COLO668 (cell line): ENCODE data around the gene RNF39.
A peak's percentile ranks its signal among the peaks of the same experiment; 100 is the strongest.

Experiments
- DNase-seq: peaks from one replicate; lab custom pipeline; 2025; ENCODE audit not compliant: unreplicated experiment; lab: John Stamatoyannopoulos, UW

The RNF39 gene

DNA sequence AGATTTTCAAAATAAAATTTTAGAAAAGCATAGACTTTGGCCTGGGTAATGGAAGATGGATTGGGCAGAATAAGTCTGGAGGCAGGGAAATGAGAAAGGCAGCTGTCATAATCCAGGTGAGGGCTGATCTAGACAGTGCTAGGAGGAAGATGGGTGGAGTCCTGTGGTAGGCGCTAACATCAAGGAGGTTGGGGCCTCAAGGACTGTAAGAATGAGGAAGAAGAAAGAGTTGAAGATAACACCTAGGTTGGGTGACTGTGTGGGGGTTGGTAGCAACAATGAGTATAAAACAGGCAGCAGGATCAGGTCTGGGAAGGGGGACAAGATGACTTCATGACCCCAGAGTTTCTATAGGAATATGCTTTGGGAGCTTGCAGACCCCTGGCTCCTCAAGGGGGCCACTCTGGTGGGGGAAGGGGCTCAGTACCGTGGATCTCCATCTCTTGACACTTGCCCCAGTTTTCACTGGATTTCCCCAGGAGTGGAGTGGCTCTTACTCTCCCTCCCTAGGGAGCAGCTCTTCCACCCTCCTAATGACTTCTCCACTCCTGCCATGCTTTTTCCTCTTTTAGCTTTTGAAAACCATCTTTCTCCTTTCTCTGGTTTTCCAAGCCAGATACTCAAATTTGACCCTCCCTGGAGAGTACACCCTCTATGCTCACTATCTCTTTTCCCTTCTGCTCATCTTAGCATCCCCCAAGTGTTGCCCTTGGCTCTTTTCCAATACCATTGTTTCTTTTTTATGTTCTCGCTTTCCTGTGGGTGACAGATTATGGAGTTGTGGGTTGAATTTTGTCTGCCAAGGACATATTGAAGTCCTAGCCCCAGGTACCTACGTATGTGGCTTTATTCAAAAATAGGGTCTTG is 22.6 kb upstream of the RNF39 start:
- no peak for DNase-seq

DNA sequence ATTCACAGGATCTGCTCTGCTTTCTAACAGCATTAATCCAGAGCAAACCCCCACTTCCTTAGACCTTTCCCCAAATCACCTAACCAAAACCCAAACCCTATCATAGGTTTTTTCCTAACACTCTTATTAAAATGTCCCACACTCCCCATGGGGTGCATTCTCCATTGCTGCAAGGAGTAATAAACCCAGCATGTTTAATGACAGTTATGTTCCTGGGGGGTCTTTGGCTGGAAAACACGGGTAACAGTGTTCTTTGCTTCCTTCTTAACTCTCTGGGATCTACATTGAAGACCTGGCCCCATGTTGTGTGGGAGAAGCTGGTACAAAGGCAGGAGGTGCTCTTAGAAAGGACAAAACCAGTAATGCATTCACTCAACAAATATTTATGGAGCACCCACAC is 21.3 kb upstream of the RNF39 start:
- no peak for DNase-seq

DNA sequence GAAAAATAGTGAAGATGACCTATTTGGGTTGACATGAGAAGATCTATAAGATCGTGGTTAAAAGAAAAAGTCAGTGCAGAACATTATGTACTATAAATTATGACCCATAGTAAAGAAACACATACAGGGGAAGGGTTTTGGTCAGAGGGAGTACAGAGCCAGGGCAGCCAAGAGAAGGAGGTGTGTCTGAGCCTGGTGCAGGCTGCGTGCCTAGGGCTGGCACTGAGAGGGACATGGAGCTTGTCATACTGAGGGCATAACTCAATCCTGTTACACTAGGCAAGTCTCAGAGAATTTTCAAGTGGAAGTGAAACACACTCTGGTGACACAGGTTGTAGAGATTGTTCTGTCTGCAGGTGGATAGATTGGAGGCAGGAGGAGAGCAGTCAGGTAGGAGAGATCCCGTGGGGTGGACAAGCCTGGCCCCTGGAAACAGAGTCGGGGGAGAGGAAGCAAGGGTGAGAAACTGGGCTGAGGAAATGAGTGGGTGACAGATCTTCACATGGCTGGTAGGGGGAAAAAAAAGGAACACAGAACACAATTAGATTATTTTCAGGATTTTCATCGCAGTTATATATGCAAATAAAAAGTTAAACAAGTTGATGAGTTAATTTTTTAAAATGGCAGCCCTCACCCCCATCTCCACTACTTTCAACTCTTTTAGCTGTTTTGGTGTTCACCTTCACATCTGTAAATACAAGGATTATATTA is 18.5 kb upstream of the RNF39 start:
- DNase-seq, result no peak

DNA sequence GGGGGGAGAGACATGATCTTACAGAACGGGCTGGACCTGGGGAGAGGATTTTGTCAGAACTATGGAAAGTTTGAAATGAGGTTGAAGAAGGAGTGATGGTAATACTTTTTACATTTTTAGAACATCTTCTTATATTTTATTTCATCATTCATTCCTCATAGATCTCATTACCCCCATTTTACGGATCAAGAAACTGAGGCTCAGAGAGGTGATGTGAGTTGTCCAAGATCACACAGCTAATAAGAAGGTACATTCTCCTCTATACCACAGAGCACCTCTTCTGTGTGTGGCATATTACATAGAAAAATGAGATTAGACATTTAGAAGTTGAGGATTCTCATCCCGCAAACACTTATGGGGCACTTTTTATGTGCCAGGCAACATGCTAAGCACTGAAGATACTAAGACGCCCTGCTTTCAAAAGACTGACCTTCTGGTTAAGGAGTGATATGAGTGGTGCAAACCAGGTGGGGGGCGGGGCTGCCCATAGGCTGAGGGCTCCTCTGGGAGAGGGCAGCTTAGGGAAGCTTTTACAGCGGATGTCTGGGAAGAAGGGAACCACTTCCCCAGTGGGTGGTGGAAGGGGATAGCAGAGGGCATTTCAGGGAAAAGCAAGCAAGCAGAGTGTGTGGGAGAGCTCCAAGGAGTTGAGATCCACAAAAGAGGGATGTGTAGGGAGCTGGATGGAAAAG is 17.4 kb upstream of the RNF39 start:
- DNase-seq, result no peak

DNA sequence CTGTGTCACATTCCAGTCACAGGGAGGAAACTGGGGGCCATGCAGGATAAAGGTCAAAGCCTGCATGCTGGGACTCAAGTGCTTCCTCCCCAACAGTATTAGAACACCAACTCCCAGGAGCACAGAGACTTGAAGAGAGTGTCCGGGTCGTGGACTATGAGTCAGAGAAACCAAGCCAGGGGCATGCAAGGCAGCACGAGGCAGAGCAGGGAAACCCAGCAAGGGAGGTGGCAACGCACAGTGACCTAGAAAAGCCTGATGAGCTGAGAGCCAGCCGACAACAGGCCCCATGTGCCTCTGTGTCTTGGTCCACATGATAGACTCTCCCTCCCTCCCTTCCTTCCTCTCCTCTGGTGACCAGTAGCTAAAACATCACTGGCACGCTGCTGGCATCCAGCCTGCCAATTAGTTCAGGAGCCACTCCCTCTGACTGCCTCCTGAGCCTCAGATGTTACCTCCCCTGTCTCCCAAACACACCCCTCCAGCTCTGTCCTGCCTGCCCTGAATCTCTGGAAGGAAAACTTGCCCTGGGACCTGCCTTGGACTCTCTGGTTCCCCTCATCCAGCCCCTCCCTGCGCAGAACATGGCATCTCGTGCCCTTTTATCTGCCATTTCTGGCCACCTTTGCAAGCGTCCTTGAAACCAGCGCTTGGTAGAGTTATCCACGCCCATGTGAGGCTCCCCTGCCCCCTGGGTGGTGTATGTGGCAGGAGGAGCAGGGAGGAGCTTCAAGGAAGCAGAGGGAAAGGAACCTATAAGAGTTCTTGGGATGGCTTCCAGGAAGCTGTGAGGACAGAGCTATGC is 16.2 kb upstream of the RNF39 start:
- DNase-seq, result no peak

DNA sequence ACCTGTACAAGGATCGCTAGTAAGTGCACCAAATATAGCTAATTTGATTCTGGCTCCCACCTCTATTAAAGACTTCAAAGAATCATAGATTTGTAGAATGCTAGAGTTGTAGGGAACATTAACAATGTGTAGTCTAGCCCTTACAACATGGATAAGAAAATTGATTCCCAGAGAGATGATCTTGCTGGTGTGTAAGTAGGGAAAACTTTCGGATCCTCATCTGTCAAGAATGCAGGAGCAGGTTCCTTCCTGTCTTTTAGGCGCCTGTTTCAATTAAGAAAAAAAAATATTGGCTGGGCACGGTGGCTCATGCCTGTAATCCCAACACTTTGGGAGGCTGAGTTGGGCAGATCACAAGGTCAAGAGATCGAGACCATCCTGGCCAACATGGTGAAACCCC is 12.3 kb upstream of the RNF39 start:
- DNase-seq, result no peak

DNA sequence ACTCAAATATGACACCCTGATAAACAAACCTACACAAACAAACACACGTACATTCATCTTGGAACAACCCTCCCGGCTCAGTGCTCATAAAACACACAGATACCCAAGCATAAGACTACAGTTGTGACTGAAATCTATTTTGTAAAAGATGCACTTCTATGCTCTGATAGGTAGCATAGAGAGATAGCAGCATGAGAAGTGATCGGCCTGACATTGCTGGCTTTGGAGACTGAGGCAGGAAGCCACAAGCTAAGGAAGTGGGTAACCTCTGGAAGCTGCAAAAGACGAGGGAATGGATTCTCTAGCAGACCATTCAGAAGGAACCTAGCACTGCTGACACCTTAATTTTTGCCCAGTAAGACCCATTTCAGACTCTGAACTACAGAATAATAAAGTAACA is 1.6 kb upstream of the RNF39 start:
- DNase-seq, result no peak

DNA sequence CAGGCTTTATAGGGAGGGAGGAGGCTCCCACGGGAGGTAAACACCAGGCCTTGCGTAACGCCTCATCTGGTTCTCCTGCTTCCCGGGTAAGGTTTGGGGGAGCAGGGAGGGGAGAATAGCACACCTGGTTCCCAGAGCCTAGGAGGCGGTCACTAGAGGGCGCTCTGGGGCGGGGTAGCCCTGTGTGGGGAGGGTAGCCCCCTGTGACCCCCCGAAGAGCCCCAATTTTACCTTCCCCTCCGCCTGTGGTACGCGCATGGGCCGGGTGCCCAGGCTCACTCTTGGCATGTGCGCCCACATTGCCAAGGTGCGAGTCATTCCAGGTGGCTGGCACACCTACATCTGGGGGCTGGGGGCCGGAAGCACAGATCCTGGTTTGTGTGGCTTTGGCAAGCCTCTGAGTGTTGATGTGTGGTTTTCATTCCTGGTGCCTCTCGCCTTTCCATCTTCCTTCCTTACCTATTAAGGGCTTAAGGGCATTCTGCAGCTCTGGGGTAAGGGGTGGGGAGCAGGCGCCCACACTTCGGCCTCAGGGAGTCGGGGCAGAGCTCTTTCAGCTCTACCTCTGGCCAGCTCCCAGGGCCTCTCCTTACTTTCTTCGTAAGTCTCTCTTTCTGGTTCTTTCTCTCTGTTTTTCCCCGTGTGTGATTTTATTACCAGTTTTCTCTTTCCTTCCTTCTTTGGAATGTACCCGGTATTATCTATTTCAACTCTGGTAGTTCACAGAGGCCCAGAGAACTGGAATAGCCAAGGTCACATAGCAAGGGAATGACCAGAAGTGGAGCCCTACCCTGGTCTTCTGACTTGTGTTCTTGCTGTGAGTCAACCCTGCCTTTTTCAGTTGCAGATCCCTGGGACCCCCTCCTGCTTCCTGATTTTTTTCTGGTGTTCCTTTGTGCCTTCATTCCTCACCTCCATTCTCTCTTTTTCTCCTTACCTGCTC is 492 bp upstream of the RNF39 start:
- DNase-seq, result peak; percentile 1

DNA sequence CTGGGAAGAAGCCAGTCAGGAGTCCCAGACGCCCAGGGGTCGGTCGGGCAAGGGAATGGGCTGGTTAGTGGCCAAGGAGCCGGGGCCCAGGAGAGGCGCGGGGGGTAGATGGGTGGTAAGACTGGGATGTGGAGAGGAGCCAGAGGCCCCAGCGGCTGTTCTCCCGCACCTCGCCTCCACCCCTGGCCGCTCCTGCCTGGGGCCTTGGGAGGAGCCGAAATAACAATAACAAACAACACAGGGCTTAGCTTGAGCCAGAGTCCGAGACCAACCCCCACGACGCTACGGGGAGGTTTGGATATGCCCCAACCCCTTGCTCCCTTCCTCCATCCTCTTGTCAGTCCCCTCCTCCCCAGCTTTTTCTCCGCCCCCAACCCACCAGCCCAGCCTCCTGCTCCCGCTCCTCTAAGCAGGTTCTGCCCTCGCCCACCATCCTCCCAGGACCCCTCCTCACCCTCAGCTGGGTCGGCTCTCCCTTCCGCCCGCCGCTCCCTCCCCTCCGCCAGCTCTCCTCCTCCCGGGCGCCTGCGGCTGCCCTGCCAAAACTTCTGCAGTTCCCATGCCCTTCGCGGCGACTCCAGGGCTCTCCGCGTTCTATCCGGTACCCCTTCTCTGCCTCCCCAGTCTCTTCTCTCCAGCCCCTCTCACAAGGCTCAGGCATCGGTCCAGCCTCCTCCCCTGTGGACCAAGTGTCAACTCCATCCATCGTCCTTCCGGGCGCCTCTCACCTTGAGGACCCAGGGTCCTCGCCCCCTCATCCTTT is 1.1 kb downstream of the RNF39 start:
- no peak for DNase-seq

DNA sequence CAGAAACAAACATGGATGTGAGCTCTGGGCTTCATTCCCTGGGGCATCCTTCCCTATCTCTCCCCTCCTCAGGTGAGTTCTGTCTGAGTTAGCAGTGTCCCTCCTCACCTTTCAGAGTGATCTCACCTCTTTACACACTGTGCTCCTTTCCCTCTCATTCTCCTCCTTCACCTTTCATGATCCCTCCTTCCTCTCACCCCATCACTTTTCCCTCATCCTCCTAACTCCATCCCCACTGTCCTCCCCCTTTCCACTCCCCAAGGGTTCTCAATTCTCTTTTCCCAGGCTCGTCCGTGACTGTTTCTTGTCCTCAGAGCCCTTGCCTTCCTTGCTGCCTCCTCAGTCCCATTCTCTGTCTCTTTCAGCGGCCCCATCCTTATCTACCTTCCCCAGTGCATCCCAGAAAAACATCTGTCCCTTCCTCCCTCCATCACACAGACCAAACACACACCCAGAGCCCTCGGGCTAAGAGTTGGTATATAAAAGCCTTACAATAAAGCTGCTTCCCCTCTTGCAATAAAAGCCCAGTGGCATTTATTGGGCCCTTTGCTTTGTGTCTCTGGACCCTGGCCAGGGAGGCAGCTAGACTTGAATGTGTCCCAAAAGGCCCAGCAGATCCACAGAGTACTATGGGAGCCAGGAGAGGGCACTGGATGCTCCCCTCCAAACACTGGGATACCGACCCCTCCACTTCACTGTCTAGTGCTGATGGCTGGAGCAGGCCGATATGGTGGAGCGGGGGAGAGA is 1.9 kb downstream of the RNF39 start:
- no peak for DNase-seq

DNA sequence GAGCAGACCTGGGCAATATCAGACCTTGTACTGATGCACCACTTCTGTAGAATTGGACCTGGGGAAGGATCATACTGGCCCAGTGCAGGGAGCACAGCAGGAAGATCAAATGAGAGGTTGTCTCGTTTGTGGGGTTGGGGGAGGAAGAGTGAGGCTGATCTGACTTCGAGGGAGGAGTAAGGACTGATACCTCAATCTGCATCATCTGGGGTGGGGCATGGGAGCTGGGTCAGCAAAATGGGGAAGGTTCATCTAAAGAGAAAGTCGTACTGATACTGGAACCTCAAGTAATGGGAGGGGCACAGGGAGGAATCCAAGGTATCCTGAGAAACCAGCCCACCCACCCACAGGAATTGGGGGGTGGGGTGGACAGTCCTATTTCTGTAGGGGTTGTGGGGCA is 3.7 kb downstream of the RNF39 start:
- no peak for DNase-seq

DNA sequence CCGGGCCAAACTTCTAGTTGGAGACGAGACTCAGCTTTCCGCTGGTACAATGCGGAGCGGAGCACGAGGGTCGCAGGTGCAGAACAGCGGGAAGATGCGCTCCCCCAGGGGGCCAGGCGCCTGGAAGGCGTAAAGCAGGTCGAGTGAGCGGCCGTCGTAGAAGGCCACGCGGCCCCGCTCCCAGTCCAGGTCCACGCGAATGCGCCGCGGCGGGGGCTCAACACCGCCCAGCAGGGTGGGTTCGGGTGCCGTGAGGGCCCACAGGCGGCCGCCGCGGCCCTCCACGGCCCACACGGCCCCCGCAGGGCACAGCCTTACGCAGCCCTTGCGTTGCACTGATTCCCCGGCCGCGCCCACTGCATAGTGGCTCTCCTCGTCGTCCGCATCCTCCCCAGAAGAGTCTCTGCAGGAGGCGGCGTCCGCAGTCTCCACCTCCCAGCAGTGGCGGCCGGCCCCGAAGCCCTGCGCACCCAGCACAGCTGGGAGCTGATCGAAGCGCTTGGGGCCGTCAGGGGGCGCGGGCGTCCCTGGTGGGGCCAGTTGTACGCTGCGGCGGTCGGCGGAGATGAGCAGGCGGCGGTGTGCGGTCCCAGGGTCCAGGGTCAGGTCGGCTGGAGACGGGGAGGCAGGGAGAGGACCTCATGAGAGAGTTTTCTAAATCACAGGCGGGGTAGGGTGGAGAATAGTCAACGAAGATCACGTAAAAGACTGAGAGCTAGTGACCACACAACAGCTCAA is 4.3 kb downstream of the RNF39 start:
- DNase-seq, result no peak

DNA sequence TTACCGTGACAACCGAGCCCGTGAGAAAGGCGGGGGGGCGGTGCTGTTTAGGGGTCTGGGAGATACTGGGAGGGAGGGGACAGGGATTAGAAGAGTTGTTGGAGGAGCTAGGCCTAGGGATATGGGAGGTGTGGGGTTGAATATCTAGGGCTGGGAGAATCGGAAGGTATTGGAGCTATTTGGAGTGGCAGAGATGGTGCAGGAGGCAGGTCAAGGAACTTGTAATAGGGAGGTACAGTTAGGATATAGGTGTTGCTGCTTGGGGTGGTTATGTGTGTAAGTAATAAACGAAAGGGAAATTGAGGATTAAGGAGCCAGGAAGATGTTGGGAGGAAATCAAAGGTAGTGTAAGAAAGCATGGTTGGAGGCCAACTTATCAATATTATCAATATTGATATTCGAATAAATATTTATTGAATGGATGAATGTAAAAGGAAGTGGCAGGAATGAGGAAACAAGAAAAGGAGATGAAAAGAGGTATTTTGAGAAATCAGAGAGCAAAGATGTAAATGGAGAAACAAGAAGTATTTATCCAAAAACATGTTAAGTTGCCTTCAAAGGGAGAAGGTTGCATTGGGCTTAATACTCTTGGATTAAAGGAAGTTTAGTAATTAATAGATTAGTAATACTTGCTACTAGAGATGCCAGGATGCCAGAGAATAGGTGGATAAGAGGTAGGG is 8.0 kb downstream of the RNF39 start:
- DNase-seq, result no peak

DNA sequence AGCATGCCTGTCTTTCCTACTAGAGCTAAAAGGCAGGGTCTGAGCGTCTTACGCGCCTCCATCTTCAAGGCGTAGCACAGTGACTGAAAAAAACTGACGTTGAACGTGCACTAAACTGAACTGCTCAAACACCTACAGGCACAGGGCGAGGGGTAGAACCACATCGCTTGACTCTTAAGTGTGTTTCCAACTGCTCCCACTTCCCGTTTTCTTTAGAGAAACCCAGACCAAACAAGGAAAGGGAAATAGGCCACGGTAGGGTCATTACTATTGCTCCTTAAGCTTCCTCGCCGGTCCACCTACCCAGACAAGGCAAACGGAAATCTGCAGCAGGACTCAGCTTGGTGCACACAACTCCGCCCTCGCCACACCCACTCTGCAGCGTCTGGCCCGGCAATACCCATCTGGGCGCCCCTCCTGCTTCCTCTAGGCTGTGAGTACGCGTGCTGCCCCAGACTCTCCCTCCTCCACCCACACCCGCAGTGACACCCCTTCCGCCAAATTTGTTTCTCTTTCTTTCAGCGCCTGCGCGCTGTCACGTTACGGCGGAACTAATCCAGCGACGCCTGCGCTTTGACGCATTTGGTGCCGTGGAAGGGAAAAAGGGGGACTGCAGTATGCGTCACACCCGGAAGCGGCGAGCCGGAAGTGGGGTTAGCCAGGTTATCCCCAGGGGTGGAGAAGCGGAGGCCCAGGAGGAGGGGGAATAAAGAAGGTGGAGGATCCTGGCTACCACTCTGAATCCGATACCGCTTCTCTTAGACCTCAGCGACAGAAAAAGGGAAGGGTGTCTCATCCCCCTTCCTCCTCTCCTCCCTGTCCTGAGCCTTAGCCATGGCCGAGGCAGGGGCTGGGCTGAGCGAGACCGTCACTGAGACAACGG is 8.8 kb downstream of the RNF39 start, which contains the start of gene PPP1R11:
TSS of gene PPP1R11 (plus strand) at position 622 of the 883 bp plus-strand sequence. CDS start at position 835, 213 bp downstream.
- DNase-seq, result peak; percentile 94

DNA sequence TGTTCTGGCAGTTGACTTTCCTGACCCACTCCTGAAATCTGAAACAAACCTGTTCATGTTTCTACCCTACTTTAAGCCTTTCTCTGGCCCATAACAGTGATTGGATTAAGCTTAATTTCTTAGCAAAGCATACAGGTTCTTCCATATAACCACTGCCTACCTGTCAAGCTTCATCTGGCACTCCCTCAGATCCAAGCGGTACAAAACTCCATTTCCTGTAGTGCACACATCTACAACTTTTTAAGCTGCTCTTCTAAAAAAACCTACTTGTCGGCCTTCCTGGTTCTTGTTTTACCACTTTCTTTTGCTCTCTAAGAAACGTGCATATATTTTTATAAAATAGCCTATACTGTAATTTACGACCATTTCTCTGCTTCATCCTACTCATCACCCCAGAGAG is 9.5 kb downstream of the RNF39 start:
- DNase-seq, result no peak

DNA sequence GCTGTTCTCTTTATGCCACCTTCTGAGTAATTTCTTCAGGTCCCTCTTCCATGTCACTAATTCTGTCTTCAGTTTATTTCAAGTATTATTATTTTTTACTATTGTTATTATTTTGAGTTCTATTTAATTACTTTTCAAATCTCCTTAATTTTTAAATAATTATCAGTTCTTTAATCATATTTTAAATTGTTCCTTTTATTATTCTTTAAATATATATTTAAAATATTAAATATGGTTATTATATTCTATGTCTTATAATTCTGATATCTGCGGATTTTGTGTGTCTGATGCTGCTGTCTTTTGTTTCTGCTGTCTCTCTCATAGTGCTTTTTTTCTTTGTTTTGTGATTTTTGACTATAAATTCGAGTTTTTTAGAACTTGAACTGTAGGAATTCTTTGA is 12.3 kb downstream of the RNF39 start:
- DNase-seq, result no peak
